ENCODE data around the gene PHLDA3.

The PHLDA3 gene

DNA sequence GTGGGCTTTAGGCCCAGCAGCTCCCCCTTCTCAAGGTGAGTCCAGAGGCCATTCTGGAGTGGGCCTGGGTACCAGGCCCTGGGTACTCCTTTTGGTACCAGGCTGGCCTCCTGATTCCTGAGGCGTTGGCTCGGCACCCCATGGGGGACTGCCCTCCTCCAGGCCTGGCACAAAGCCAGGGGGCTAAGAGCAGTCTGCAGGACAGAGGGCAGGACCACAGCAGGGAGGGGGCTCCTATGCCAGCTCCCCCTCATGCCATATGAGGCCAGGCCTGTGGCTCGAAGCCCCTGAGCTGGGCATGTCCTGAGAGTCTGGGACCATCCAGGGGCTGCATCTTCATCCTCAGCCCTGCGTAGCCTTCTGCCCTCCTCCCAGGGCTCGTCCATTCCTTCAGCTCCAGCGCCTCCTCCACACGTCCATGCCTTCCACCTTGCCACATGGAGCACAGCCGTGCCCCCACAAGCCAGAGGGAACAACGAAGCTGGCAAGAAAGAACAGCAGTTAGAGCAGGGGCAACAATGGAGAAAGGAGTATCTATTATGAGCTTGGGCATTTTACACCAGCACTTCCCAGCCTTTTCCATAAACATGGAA lies 3.2 kb downstream of the PHLDA3 start:
- H3K4me3 ChIP-seq (ENCODE audit: low read depth, low read length): no peak overlapping the region
- DNase-seq (ENCODE audit: low read depth): no peak
- TF ChIP-seq, protein P1, sequence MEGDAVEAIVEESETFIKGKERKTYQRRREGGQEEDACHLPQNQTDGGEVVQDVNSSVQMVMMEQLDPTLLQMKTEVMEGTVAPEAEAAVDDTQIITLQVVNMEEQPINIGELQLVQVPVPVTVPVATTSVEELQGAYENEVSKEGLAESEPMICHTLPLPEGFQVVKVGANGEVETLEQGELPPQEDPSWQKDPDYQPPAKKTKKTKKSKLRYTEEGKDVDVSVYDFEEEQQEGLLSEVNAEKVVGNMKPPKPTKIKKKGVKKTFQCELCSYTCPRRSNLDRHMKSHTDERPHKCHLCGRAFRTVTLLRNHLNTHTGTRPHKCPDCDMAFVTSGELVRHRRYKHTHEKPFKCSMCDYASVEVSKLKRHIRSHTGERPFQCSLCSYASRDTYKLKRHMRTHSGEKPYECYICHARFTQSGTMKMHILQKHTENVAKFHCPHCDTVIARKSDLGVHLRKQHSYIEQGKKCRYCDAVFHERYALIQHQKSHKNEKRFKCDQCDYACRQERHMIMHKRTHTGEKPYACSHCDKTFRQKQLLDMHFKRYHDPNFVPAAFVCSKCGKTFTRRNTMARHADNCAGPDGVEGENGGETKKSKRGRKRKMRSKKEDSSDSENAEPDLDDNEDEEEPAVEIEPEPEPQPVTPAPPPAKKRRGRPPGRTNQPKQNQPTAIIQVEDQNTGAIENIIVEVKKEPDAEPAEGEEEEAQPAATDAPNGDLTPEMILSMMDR (IDR thresholded peaks at IDR 0.05; ENCODE audit: low read depth, low read length, missing control alignments): no peak

DNA sequence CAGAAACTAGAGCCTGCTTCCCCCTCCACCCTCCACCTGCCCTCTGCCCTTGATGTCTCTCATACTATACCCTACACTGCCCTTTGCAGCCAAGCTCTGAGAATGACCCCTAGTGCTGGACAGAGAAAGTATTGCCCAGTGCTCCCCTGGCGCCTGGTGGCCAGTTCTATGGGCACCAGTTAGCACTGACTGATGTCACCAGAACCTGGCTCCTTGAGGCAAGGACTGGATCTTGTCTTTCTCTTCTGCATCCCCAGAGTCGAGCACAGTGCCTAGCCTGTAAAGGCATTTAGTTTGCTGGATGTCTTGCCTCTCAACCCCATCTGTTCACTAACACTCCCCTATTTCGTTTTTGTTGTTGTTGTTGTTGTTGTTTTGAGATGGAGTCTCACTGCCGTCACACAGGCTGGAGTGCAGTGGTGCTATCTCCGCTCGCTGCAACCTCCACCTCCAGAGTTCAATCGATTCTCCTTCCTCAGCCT lies 5.9 kb downstream of the PHLDA3 start:
- H3K4me3 ChIP-seq (ENCODE audit: low read depth, low read length): no peak overlapping the region
- TF ChIP-seq, protein P1 (IDR thresholded peaks at IDR 0.05; ENCODE audit: low read depth, low read length, missing control alignments): no peak
- DNase-seq (ENCODE audit: low read depth): no peak

DNA sequence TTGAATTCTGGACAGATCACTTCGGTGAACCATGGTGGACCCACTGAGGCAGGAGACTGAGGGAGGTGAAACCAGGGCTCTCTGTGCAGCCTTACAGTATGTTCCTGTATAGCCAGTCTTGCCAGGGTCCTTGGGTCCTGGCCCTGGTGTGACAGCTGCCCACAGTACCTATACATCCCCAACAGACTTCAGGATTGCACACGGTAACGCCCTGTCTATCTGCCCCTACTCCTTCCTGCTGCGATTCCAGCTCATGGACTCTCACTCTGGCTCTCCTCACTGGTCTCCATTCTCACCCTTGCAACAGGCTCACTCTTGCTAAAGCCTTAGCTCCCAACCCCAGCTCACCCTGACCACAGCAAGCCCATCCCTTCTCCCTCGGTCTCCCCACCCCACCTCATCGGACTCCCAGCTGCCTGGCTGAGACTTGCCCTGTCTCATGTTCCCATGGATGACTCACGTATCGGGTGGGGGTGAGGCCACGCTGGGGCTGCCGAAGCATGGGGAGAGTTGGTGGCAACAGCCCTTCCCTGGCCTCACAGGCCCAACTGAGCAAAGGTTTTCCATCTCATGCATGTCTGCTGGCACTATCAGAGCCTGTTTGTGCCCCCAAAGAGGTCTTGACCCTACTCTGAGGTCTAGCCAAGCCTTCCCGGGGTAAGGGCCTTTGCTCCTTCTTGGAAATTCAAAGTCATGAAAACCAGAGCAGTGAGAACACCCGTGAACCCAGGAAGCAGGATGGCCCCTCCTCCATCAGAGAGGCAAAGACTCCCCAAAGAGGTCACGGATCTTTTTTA lies 7.1 kb downstream of the PHLDA3 start:
- TF ChIP-seq, protein P1 (IDR thresholded peaks at IDR 0.05; ENCODE audit: low read depth, low read length, missing control alignments): no peak
- no peak for DNase-seq (ENCODE audit: low read depth)
- no peak overlapping the region for H3K4me3 ChIP-seq (ENCODE audit: low read depth, low read length)

DNA sequence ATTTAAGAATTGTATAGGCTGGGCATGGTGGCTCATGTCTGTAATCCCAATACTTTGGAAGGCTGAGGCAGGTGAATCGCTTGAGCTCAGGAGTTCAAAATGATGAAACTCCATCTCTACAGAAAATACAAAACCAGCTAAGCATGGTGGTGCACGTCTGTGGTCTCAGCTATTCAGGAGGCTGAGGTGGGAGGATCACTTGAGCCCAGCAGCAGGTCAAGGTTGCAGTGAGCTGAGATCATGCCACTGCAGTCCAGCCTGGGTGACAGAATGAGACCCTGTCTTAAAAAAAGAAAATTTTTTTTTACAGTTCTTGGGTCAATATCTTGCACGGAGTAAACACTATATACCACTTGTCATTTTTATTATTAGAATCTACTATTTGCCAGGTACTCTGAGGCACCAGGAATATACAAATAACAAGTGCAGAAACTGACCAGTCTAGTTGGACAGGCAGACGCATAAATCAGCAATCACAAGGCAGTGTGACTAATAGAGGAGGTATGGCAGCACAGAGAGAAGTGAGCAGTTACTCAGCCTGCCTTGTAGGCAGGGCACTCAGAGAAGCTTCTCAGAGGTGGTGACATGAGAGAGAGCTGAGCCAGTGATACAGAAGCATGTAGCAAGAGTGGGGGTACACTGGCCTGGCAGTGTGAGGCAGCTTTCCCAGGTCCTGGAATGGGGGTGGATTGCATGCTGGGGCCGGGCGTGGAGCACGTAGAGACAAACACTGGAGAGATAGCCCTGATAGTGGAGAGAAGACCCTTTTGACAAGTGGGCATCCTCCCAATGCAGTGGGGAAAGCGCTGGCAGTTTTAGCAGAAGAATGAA lies 8.0 kb downstream of the PHLDA3 start:
- TF ChIP-seq, protein P1 (IDR thresholded peaks at IDR 0.05; ENCODE audit: low read depth, low read length, missing control alignments): no peak
- no peak overlapping the region for H3K4me3 ChIP-seq (ENCODE audit: low read depth, low read length)
- DNase-seq (ENCODE audit: low read depth): no peak

DNA sequence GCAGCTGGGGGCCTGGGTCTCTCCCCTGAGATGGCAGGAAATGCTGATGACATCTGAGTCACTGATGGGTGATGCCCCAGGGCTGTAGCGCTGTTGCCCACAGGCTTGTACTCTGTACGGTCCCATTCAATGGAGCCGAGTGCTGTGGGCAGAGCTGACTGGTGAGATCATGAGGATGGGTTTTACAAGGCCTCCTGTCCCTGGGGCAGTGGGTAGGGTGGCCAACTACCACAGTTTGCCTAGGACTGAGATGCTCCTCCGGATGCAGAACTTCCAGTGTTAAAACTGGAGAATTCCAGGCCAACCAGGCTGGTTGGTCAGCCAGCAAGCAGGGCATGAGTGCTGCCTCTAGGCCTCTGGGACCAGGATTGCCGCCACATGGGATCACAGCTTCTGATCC lies 9.2 kb downstream of the PHLDA3 start:
- no peak for DNase-seq (ENCODE audit: low read depth)
- H3K4me3 ChIP-seq (ENCODE audit: low read depth, low read length): no peak overlapping the region
- TF ChIP-seq, protein P1 (IDR thresholded peaks at IDR 0.05; ENCODE audit: low read depth, low read length, missing control alignments): no peak

DNA sequence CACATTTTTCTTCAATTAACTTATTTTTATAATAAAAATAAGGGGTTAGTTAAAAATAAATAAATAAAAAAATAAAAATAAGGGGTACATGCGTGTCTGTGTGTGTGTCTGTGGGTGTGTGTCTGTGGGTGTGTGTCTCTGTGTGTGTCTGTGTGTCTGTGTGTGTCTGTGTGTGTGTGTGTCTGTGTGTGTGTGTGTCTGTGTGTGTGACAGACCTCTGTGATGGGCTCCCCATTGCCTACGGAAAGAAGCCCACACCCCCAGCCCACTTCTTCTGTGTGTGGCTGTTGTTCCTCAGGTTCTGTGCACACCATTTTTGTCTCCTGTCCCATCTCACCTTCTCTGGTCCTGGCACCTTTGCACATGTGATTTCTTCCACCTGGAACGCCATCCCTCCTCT lies 9.9 kb downstream of the PHLDA3 start:
- DNase-seq (ENCODE audit: low read depth): no peak
- TF ChIP-seq, protein P1 (IDR thresholded peaks at IDR 0.05; ENCODE audit: low read depth, low read length, missing control alignments): no peak
- H3K4me3 ChIP-seq (ENCODE audit: low read depth, low read length): no peak overlapping the region
